ENCODE data around the gene SVBP.

DNA sequence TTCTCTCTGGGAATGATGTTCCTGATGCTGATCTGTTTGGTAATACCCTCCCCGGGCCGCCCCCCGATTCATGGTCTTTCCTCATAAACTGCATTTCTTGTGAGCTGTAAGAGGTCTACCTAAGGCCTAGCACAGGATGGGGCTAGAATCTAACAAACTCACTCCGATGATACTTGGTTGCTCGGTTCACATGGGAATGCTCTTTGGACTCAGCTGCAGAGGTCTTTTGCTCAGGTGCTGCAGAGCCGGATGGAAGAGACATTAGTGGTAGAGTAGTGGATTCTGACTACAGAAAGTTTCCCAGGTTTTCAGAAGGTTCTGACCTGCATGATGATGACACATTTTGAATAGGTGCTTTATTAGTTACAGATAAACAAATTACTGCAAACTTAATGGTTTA is 40.7 kb downstream of the SVBP start:
- TF ChIP-seq EZH2phosphoT487 (IDR thresholded peaks at IDR 0.05; ENCODE audit: insufficient read depth, low read depth) (no peak), EZH2 (IDR thresholded peaks at IDR 0.05; ENCODE audit: insufficient read depth, poor library complexity, severe bottlenecking) (no peak)
